ENCODE data around the gene PARN. TPM values are rescaled to one million over a fixed set of nuclear protein-coding genes. Genes with fewer than 3 reads are reported as not detected.
A peak's percentile ranks its signal among the peaks of the same experiment; 100 is the strongest.

PARN gene
- total RNA-seq, 1 experiment from 2014 or later = 56.2 TPM

DNA sequence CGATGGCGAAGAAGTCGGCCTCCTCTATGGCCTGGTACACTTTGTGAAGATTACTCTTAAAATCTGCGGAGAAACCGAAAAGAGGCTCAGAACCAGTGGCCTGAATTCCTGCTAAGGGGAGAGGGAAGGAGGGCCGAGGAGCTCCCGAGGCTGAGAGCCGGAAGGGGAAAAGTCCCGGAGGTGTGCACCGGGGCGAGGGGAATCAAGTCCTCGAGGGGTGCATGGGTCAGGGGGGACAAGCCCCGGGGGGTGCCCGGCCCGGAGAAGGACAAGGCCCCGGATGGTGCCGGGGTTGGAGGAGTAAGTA lies 495 bp downstream of the PARN start:
- TF ChIP-seq, protein P1, sequence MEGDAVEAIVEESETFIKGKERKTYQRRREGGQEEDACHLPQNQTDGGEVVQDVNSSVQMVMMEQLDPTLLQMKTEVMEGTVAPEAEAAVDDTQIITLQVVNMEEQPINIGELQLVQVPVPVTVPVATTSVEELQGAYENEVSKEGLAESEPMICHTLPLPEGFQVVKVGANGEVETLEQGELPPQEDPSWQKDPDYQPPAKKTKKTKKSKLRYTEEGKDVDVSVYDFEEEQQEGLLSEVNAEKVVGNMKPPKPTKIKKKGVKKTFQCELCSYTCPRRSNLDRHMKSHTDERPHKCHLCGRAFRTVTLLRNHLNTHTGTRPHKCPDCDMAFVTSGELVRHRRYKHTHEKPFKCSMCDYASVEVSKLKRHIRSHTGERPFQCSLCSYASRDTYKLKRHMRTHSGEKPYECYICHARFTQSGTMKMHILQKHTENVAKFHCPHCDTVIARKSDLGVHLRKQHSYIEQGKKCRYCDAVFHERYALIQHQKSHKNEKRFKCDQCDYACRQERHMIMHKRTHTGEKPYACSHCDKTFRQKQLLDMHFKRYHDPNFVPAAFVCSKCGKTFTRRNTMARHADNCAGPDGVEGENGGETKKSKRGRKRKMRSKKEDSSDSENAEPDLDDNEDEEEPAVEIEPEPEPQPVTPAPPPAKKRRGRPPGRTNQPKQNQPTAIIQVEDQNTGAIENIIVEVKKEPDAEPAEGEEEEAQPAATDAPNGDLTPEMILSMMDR (conservative IDR thresholded peaks at IDR 0.05) = no peak
- no peaks in the 10 kb centered on the region for H3K27me3 Mint-ChIP-seq (ENCODE audit: low read depth)
- no peak overlapping the region for H2BK5ac ChIP-seq (ENCODE audit: insufficient read length, low read length)

More for the DNA sequence above, 495 bp downstream of the PARN start:
- Histone ChIP-seq H4K5ac (ENCODE audit: insufficient read length, low read depth, low read length) (no peak overlapping the region), H2AFZ (ENCODE audit: low read length) (no peak overlapping the region), H3K4me2 (ENCODE audit: insufficient read depth, insufficient read length, low read length) (peak overlapping the region; percentile 91), H3K27me3 (ENCODE audit: insufficient read depth, low read length) (no peaks in the 10 kb centered on the region), H4K8ac (replicated peaks; ENCODE audit: insufficient read length, low read depth, low read length) (no peak overlapping the region), H2BK15ac (ENCODE audit: low read depth, low read length) (no peak overlapping the region), H3K23me2 (ENCODE audit: insufficient read length, low read depth, low read length, poor library complexity, severe bottlenecking) (peaks cover 17% of the 10 kb centered on the region), H3K14ac (ENCODE audit: insufficient read depth, low read length) (peak overlapping the region; percentile 98), H3K18ac (ENCODE audit: insufficient read length, low read depth, low read length) (peak overlapping the region; percentile 95), H3K4me1 (ENCODE audit: insufficient read depth, low read length) (no peaks in the 10 kb centered on the region; the same call in 1 of the 2 replicates), H2AK5ac (ENCODE audit: insufficient read length, low read length) (no peak overlapping the region), H3K79me1 (ENCODE audit: insufficient read depth, low read depth, low read length, poor library complexity, severe bottlenecking) (peaks cover under 1% of the 10 kb centered on the region), H3K27ac (ENCODE audit: insufficient read length, low read depth, low read length) (no peak overlapping the region), H3T11ph (ENCODE audit: low read length) (no peak overlapping the region), H4K20me1 (ENCODE audit: control insufficient read depth, insufficient read depth, insufficient read length) (no peaks in the 10 kb centered on the region), H2BK20ac (ENCODE audit: low read depth, low read length, poor library complexity, severe bottlenecking) (no peak overlapping the region), H3K9me3 (ENCODE audit: control insufficient read depth, low read depth, low read length) (no peaks in the 10 kb centered on the region), H2BK12ac (ENCODE audit: insufficient read length, low read depth, low read length) (no peak overlapping the region), H3K23ac (ENCODE audit: insufficient read length, low read depth, low read length) (no peak overlapping the region), H3K4ac (ENCODE audit: low read depth, low read length) (peak overlapping the region; percentile 12; the same call in 1 of the 2 replicates), H3K56ac (ENCODE audit: insufficient read length, low read depth, low read length) (no peak overlapping the region), H3K79me2 (ENCODE audit: insufficient read depth, low read length) (peaks cover 7% of the 10 kb centered on the region; the same call in 1 of the 2 replicates), H2BK120ac (ENCODE audit: low read depth, low read length, poor library complexity, severe bottlenecking) (no peak overlapping the region), H4K91ac (ENCODE audit: insufficient read length, low read depth, low read length) (no peak overlapping the region), H3K9ac (ENCODE audit: extremely low read depth, insufficient read length, low read length) (peak overlapping the region; percentile 91)
- DNase-seq = no peak
- H3K4me1 Mint-ChIP-seq = peaks cover 16 to 26% of the 10 kb centered on the region in 2 experiments
- H3K4me3 Mint-ChIP-seq = peak overlapping the region; percentile 93 to 95
- H3K27ac Mint-ChIP-seq = peak overlapping the region; percentile 97 to 99 (median 99)
- H3K9me3 Mint-ChIP-seq = no peaks in the 10 kb centered on the region
- no CpG with 5 or more reads among the region's 17 CpGs for WGBS (ENCODE audit: extremely low coverage, insufficient read length, low lambda C conversion rate)
- peaks cover 13 to 41% (median 41%) of the 10 kb centered on the region in 3 experiments; a peak in 6 of 7 replicates for H3K36me3 Mint-ChIP-seq (ENCODE audit: insufficient read depth in 1 of 3, low read depth in 3 of 3)
